T-helper 17 cell (primary cell): Measurements from ENCODE around the gene ABCG1. TPM values are rescaled to one million over a fixed set of nuclear protein-coding genes. Genes with fewer than 3 reads are reported as not detected.

ENCODE experiments used
- ATAC-seq: fragments of 150-1000 bp; cut with Tn5 transposase; 2 replicates; pipeline ENCODE4 v1.10.0; 2021; ENCODE audit warnings: mild to moderate bottlenecking, moderate library complexity
- DNase-seq, 3 donors: peaks; one replicate each; pipeline versions ENCODE4 v3.0.0 to v3.0.0-alpha.2; 2020 to 2021
- H3K9me3 ChIP-seq: one replicate; pipeline ENCODE4 v1.7.0; 2013; ENCODE audit warnings: low read length, mild to moderate bottlenecking; ENCODE audit not compliant: control insufficient read depth, poor library complexity, severe bottlenecking
- H3K27ac Mint-ChIP-seq: one replicate; pipeline ENCODE4 v1.8.0; 2022; ENCODE audit warnings: mild to moderate bottlenecking, moderate library complexity, mixed read lengths
- H3K27me3 Mint-ChIP-seq: one replicate; pipeline ENCODE4 v1.8.0; 2022; ENCODE audit warnings: mixed read lengths
- H3K36me3 Mint-ChIP-seq: one replicate; pipeline ENCODE4 v1.8.0; 2022; ENCODE audit warnings: low read depth, mixed read lengths
- H3K4me1 Mint-ChIP-seq: one replicate; pipeline ENCODE4 v1.8.0; 2022; ENCODE audit warnings: mild to moderate bottlenecking, mixed read lengths
- H3K4me3 Mint-ChIP-seq: one replicate; pipeline ENCODE4 v1.8.0; 2022; ENCODE audit warnings: mild to moderate bottlenecking, moderate library complexity, mixed read lengths
- total RNA-seq, 4 donors: library from RNA in 2 of 4; stranded (reverse) in 2 of 4; gene quantifications; one replicate each; pipeline ENCODE4 v1.2.3 and lab custom pipeline; 2022 to 2026

ABCG1 gene
- total RNA-seq, 2 donors from 2014 or later, result 43.4 to 75.0 TPM

DNA sequence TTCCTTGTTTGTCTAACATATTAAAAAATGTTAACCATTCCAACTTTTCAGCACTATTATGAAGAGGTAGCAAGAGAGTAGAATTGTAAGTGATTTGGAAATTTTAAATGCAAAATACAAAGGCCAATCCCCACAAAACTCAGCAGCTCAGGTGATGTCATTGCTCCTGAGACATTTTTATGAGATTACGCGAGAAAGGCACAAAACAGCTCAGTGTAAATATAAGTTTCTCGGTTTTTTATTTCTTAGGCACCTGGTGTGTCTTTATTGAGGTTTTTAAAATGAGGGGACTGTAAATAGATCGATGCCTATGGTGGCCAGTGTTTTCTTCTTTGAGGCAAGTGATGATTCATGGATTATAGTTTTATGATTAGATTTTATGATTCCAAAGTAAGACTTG is 6.1 kb downstream of the ABCG1 start:
- ATAC-seq, result no peak
- no peaks in the 10 kb centered on the region for H3K9me3 ChIP-seq
- no peak overlapping the region for H3K4me3 Mint-ChIP-seq
- no peak for DNase-seq
- H3K27me3 Mint-ChIP-seq, result no peaks in the 10 kb centered on the region
- peaks cover 36% of the 10 kb centered on the region for H3K4me1 Mint-ChIP-seq
- H3K27ac Mint-ChIP-seq, result no peak overlapping the region
- H3K36me3 Mint-ChIP-seq, result peaks cover 7% of the 10 kb centered on the region

DNA sequence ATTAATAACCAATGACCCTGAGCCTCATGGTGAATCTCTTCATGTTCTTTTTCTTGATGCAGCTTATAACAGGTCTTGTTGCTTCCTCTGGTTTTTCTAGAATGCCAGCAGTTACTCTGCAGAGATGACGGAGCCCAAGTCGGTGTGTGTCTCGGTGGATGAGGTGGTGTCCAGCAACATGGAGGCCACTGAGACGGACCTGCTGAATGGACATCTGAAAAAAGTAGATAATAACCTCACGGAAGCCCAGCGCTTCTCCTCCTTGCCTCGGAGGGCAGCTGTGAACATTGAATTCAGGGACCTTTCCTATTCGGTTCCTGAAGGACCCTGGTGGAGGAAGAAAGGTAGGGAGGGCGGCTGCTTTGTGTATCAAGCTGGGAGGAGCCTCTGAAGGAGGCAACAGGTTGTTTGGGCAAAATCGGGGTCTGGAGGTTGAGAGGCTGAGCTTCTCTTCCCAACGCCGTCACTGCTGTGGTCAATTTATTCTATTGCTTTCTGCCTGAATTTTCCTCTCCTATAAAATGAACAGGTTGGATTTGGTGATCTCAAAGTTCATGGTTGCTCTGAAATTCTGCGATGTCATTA is 6.7 kb downstream of the ABCG1 start:
- DNase-seq (no peak), ATAC-seq (no peak)
- Mint-ChIP-seq H3K36me3 (peaks cover 5% of the 10 kb centered on the region), H3K4me1 (peaks cover 30% of the 10 kb centered on the region), H3K4me3 (peak overlapping the region; percentile 41), H3K27ac (peak overlapping the region; percentile 88), H3K27me3 (no peaks in the 10 kb centered on the region)
- H3K9me3 ChIP-seq, result no peaks in the 10 kb centered on the region

DNA sequence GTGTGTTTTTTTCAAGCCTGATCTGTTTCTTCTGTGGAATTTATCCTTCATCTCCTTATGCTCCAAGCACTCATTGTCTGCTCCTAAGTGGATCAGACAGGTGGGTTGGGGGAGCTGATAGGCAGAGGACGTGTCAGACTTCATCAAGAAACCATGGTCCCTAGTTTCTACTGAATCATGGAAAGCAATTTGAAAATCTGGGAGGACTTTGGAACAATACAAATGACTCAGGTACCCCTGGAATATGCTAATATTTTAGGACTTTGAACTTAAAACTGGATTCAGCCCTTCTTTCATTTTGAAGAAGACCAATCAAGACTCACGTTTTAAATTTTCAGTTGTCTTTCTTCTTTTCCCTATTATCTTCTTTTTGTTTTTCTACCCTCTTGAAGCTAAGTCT is 7.7 kb downstream of the ABCG1 start:
- H3K9me3 ChIP-seq, result no peaks in the 10 kb centered on the region
- ATAC-seq (no peak), DNase-seq (no peak)
- Mint-ChIP-seq H3K4me1 (peaks cover 32% of the 10 kb centered on the region), H3K4me3 (no peak overlapping the region), H3K27ac (peak overlapping the region; percentile 88), H3K27me3 (no peaks in the 10 kb centered on the region), H3K36me3 (peaks cover 5% of the 10 kb centered on the region)

DNA sequence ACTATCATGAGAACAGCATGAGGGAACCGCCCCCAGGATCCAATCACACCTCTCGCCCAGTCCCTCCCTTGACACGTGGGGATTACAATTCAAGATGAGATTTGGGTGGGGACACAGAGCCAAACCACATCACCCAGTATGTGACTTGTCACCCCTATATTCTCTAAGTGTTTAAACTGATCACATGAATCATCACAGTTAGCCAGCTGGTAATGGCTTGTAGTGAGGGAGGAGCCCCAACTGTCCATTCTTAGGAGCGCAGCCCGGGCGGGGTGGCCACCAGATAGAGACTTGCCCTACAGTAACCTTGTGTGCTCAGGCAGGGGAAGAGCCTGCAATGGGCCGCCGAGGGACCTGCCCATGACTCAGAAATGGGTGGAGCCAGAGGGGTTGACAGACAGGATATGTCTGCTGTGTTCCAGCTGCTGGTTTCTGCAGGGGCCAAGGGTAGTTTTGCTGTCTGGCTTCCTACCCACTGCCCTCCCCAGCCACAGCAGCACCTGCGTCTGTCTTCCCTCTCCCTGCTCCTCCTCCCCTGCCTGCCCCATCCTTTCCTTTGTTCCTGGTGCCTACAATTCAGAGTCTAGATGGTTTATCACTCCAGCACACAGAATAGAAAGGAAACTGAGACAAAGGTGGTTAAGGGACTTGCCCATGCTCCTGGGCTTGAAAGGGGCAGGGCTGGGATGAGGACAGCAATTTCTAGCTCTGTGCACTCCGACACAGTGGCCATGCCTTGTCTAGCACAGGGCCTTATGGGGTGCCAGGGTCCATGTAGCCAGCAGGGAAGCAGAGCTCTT is 9.2 kb downstream of the ABCG1 start:
- H3K4me3 Mint-ChIP-seq, result peak overlapping the region; percentile 74
- peak; percentile 82 to 92 (median 88) for DNase-seq
- no peaks in the 10 kb centered on the region for H3K9me3 ChIP-seq
- ATAC-seq, result peak; percentile 93
- peaks cover 3% of the 10 kb centered on the region for H3K36me3 Mint-ChIP-seq
- H3K27ac Mint-ChIP-seq, result peak overlapping the region; percentile 99
- H3K27me3 Mint-ChIP-seq, result no peaks in the 10 kb centered on the region
- peaks cover 28% of the 10 kb centered on the region for H3K4me1 Mint-ChIP-seq

DNA sequence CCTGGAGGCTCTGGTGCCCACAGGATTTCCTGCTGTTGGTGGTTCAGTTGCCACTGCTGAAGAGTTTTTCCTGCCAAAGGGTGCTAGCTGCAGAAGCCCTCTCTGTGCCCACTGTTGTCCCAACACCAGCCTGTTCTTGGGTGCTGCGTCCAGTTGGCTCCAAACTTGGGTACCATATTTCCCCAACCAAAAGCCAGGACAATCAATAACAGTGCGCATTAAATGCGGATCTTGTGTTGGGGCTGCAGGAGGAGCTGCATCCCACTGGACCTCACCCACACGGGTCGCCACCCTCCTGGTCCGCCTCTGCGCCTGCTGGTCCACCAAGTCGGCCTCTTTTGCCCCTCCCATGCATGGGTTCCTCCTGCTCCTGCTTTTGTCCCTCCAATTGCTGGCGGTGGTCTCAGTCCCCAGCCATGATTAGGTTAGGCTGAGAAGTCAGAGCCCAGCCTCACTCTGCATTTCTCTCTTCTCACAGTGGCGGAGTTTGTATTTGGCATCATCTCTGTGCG is 9.8 kb downstream of the ABCG1 start:
- peaks cover 3% of the 10 kb centered on the region for H3K36me3 Mint-ChIP-seq
- H3K4me1 Mint-ChIP-seq, result peaks cover 29% of the 10 kb centered on the region
- no peaks in the 10 kb centered on the region for H3K9me3 ChIP-seq
- DNase-seq (no peak), ATAC-seq (no peak)
- H3K27ac Mint-ChIP-seq, result peak overlapping the region; percentile 99
- H3K4me3 Mint-ChIP-seq, result peak overlapping the region; percentile 74
- H3K27me3 Mint-ChIP-seq, result no peaks in the 10 kb centered on the region

DNA sequence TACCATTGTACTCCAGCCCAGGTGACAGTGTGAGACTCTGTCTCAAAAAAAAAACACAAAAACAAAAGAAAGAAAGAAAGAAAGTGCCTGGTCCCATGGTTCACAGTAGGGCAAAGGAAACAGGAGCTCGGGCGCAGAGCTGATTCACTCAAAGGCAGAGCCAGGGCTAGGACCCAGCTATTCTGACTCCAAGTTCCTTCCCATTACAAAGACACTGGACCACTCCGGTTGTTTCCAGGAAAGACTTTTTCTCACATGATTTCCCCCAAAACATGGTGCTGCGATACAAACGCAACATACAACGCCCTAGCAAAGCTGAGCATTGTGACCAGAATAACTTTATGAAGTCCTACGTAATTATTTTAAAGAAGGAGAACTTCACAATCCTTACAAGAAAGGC is 10.7 kb downstream of the ABCG1 start:
- H3K36me3 Mint-ChIP-seq, result peaks cover 3% of the 10 kb centered on the region
- H3K27me3 Mint-ChIP-seq, result no peaks in the 10 kb centered on the region
- peaks cover 37% of the 10 kb centered on the region for H3K4me1 Mint-ChIP-seq
- ATAC-seq (no peak), DNase-seq (no peak)
- H3K9me3 ChIP-seq, result no peaks in the 10 kb centered on the region
- H3K27ac Mint-ChIP-seq, result peak overlapping the region; percentile 99
- H3K4me3 Mint-ChIP-seq, result peak overlapping the region; percentile 71

DNA sequence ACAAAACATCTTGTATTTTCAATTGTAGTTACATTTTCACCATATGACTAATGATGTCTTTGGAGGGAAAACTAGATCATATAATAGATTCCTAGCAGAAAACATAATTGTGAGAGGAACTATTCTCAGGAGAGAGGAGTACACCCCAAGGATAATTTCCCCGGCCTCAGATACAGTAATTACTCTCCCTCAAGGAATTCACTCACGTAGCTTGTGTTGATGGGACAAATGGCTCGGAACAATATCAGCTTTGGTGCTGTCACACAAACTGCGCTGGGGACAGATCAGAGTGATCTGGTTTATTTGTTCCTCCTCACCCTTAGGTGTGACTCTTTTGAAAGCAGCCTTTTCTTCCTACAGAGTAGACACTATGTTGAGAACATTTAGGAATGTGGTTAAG is 11.2 kb downstream of the ABCG1 start:
- peak overlapping the region; percentile 99 for H3K27ac Mint-ChIP-seq
- H3K9me3 ChIP-seq, result no peaks in the 10 kb centered on the region
- peaks cover 3% of the 10 kb centered on the region for H3K36me3 Mint-ChIP-seq
- H3K4me1 Mint-ChIP-seq, result peaks cover 40% of the 10 kb centered on the region
- no peak overlapping the region for H3K4me3 Mint-ChIP-seq
- DNase-seq (no peak), ATAC-seq (no peak)
- no peaks in the 10 kb centered on the region for H3K27me3 Mint-ChIP-seq

DNA sequence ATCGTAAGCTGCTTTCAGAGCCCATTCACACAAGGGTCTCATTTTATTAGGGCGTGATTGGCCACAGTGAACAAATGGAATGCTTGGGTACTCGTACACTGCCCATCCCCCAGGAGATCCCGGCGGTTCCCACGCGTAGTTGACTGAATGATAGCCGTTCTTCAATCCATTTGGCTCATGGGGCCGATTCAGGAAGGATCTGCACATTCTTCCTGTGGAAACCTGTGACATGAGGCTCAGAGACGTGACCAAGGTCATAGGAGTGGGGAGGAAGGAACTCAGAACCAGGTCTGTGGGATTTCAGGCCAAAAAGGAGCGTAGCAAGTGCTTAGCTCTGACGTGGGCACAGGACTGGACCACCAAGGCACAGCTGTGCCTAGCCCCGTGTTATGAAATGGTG is 11.7 kb downstream of the ABCG1 start:
- peak overlapping the region; percentile 99 for H3K27ac Mint-ChIP-seq
- peaks cover under 1% of the 10 kb centered on the region for H3K36me3 Mint-ChIP-seq
- H3K4me1 Mint-ChIP-seq, result peaks cover 45% of the 10 kb centered on the region
- no peak overlapping the region for H3K4me3 Mint-ChIP-seq
- no peaks in the 10 kb centered on the region for H3K9me3 ChIP-seq
- DNase-seq (no peak), ATAC-seq (no peak)
- no peaks in the 10 kb centered on the region for H3K27me3 Mint-ChIP-seq

DNA sequence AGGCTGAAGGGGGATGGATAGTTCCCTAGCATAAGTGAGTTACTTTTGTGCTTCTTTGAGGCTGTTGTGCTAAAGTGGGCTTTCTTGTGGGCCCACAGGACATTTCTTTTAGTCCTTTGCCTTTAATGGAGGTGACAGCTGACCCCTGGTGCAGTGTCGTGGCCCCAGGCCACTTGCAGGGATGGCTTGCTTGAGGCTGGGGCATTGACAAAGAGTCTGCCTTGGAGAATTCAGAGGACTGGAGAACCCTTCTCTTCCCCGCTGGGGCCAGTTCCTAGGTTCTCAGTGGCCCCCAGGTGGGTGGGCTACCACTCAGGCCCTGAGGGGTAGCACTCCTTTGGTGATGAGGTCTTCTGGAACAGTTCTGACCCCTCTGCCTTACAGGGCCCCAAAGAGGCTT is 12.8 kb downstream of the ABCG1 start:
- no peak overlapping the region for H3K4me3 Mint-ChIP-seq
- H3K27ac Mint-ChIP-seq, result peak overlapping the region; percentile 99
- H3K27me3 Mint-ChIP-seq, result no peaks in the 10 kb centered on the region
- ATAC-seq (no peak), DNase-seq (no peak)
- H3K9me3 ChIP-seq, result no peaks in the 10 kb centered on the region
- H3K36me3 Mint-ChIP-seq, result no peaks in the 10 kb centered on the region
- H3K4me1 Mint-ChIP-seq, result peaks cover 55% of the 10 kb centered on the region

DNA sequence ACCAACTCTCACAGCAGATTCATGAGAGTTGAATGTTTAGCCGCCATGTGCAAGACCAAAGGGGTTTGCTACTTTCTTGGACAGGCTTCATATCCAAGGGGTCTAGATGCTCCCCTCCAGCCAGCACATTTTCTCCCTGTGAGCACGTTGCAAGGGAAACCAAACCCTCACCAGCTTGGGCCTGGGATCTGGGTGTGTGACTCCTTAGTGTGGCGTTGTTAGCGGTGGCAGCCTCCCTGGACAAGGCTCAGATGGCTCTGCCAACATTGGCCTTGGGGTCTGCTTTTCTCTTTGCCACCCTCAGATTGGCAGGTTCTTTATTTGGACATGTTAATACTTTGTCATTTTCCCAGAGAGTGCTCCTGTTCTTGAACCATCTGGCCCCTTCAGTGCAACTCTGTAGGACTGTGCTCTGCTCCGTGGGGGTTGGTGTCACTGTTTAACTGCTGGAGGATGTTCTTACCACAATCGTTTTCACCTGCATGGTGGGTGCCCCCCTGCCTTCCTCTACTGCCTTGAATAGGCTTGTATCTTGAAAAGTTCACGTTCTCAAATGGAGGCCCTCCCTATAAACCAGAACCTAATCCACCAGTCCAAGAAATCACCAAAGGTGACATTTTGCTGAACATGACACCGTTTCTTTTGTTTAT is 13.4 kb downstream of the ABCG1 start:
- H3K27ac Mint-ChIP-seq, result peak overlapping the region; percentile 99
- DNase-seq (no peak), ATAC-seq (no peak)
- no peaks in the 10 kb centered on the region for H3K36me3 Mint-ChIP-seq
- H3K4me3 Mint-ChIP-seq, result peak overlapping the region; percentile 88
- H3K27me3 Mint-ChIP-seq, result no peaks in the 10 kb centered on the region
- H3K9me3 ChIP-seq, result no peaks in the 10 kb centered on the region
- peaks cover 59% of the 10 kb centered on the region for H3K4me1 Mint-ChIP-seq

DNA sequence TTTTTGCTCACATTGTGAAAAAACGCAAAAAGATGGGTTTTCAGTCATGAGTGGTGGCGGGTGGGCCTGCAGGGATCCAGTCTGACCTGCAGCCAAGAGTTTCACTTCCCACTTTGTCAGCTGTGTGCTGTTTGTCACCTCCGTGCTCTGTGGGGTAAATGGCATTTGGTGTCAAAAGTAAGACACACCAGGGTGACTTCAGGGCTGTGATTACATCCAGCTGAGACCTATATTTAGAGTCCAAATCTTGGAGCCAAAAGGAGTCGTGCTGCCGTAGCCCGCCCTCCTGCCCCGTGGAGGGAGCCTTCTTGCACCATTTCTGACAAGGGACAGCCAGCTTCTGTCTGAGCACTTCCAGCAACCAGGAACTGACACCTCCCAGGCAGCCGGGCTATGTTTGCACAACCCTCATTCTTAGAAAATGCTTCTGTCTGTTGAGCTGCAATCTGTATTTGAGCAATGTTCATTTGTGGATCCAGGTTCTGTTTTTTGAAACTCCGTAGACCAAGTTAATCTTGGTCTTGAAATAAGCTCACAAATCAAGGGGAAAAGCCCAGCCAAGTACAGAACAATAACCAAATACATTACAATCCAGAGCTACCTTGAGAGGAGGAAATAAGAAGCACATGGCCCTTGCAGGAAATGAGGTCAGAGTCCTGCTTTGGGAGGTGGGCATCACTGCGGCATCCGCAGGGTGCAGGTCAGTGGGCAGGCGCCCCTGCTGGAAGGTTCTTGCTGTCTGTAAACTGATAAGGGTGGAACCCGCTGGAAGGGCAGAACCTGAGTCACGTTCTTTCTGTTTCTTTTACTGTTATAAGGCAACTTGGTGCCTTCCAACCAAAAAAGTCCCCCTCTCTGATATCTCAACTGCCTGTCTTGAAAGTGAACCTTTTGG is 14.4 kb downstream of the ABCG1 start:
- peak overlapping the region; percentile 99 for H3K27ac Mint-ChIP-seq
- H3K36me3 Mint-ChIP-seq, result no peaks in the 10 kb centered on the region
- peak overlapping the region; percentile 88 for H3K4me3 Mint-ChIP-seq
- ATAC-seq, result peak; percentile 65
- peak; percentile 71 to 83 (median 75) for DNase-seq
- no peaks in the 10 kb centered on the region for H3K9me3 ChIP-seq
- no peaks in the 10 kb centered on the region for H3K27me3 Mint-ChIP-seq
- H3K4me1 Mint-ChIP-seq, result peaks cover 58% of the 10 kb centered on the region

DNA sequence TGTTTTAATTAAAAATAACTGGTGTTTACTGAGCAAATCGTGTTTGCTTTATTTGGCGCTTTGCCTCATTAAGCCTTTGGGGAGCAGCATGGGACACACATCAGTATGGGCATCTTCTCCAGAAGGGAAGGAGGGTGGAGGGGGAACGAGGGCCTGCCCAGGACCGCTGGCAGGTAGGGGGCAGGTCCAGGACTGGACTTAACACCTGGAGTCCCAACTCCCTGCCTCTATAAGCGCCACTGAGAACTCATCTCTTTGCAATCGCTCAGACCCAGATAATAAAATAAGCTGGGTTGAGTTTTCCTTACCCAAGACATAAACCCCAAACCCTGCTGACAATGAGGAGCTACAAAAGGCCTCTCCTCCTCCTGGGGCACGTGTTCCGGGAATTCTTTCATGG is 15.1 kb downstream of the ABCG1 start:
- no peaks in the 10 kb centered on the region for H3K9me3 ChIP-seq
- Mint-ChIP-seq H3K27ac (peak overlapping the region; percentile 99), H3K27me3 (no peaks in the 10 kb centered on the region), H3K4me1 (peaks cover 61% of the 10 kb centered on the region), H3K36me3 (no peaks in the 10 kb centered on the region), H3K4me3 (peak overlapping the region; percentile 88)
- DNase-seq (no peak), ATAC-seq (no peak)
